Testis (tissue), 3 donors: ENCODE results near the gene FAM177A1. TPM values are rescaled to one million over a fixed set of nuclear protein-coding genes. Genes with fewer than 3 reads are reported as not detected.
"Not testable (repeated sequence)": the region's sequence is repeated elsewhere in the genome, so short reads cannot be mapped to it uniquely, and the experiment has no call there.

Source experiments
- DNase-seq: peaks from one replicate; pipeline ENCODE4 v3.0.0-alpha.2; 2019
- H3K27ac ChIP-seq, 2 donors: fragments of 200-600 bp; sonication (generic); one replicate each; pipeline ENCODE4 v1.5.1; 2019
- H3K27me3 ChIP-seq: fragments of 200-600 bp; sonication (generic); one replicate; pipeline ENCODE4 v1.5.1; 2019
- H3K36me3 ChIP-seq: fragments of 200-600 bp; sonication (generic); one replicate; pipeline ENCODE4 v1.5.1; 2017; ENCODE audit warnings: low read depth; ENCODE audit errors: missing control alignments
- H3K4me1 ChIP-seq: fragments of 200-600 bp; sonication (generic); one replicate; pipeline ENCODE4 v1.5.1; 2019
- H3K4me3 ChIP-seq, 2 donors: fragments of 200-600 bp; sonication (generic); one replicate each; pipeline ENCODE4 v1.5.1; 2017 to 2019
- H3K9me3 ChIP-seq: fragments of 200-600 bp; sonication (generic); one replicate; pipeline ENCODE4 v1.5.1; 2017
- CTCF ChIP-seq, 3 experiments: fragments of 450-650 bp in 2 of 3; fragments of 200-600 bp in 1 of 3; sonication (generic) in 1 of 3; IDR thresholded peaks; one replicate each; pipeline ENCODE4 v1.5.1; 2016 to 2019; ENCODE audit warnings: antibody characterized with exemption in 3 of 3, mild to moderate bottlenecking in 2 of 3, moderate library complexity in 1 of 3
- POLR2A ChIP-seq: fragments of 450-650 bp; IDR thresholded peaks from one replicate; pipeline ENCODE4 v1.6.1; 2017; ENCODE audit warnings: antibody characterized with exemption, mild to moderate bottlenecking, moderate library complexity
- WGBS, 2 donors: methylation state at CpG; one replicate each; pipeline ENCODE4 v1.1.5; 2018; 5-methylcytosine and 5-hydroxymethylcytosine counted together
- intact Hi-C: fragments of 100-400 bp; cut with DNase I; formaldehyde crosslinking; loops from one replicate; pipeline ENCODE4 v1.15.1; 2023; ENCODE audit warnings: low total_unique reads
- polyA plus RNA-seq: library from polyadenylated mRNA; stranded (reverse); fragments of 350-450 nt; fragmentation: Illumina TruSeq; extraction: RNeasy Lipid Tissue Mini Kit (QIAGEN cat#74804); gene quantifications from one replicate; pipeline ENCODE4 v1.2.3, GENCODE V29; 2014; ENCODE audit warnings: low read depth, low replicate concordance; ENCODE audit not compliant: insufficient read depth
- total RNA-seq, 2 donors: library from RNA; depleted of rRNA; stranded (reverse); fragments of >200 nt; gene quantifications; one replicate each; pipeline ENCODE4 v1.2.3, GENCODE V29; 2016

Gene FAM177A1
- total and polyA plus RNA-seq, 3 donors from 2014 or later = 49.6 to 112 (median 52.5) TPM

- no peak for DNase-seq
- 84 to 98% methylated on average over 5 of the region's 5 CpGs for WGBS, 2 donors
- no peaks in the 10 kb centered on the region for H3K36me3 ChIP-seq
- H3K9me3 ChIP-seq = no peaks in the 10 kb centered on the region
- no peak for TF ChIP-seq POLR2A
- no peak for TF ChIP-seq CTCF (IDR thresholded peaks at IDR 0.05)
- intact Hi-C loops = no loop called here
- no peak overlapping the region for H3K4me3 ChIP-seq
- H3K4me1 ChIP-seq = no peaks in the 10 kb centered on the region
- H3K27ac ChIP-seq = no peak overlapping the region
- H3K27me3 ChIP-seq = no peaks in the 10 kb centered on the region
Observed at GRCh38 chr14:35034440-35034833, 11.6 kb upstream of the FAM177A1 start.

GRCh38 chr14:35034944-35035554 lies 11.0 kb upstream of the FAM177A1 start:
- DNase-seq, intact Hi-C loops: not testable (repeated sequence)
- 97 to 98% methylated on average over 5 of the region's 5 CpGs for WGBS, 2 donors

GRCh38 chr14:35038312-35038711 lies 7.8 kb upstream of the FAM177A1 start:
- H3K27ac ChIP-seq, H3K9me3 ChIP-seq, intact Hi-C loops, H3K4me3 ChIP-seq, H3K36me3 ChIP-seq, H3K27me3 ChIP-seq, H3K4me1 ChIP-seq, DNase-seq: not testable (repeated sequence)
- WGBS, 2 donors = 75 to 83% methylated on average over 7 to 11 of the region's 17 CpGs

More at GRCh38 chr14:35034944-35035554, 11.0 kb upstream of the FAM177A1 start:
- H3K27ac ChIP-seq, H3K27me3 ChIP-seq, H3K4me1 ChIP-seq, H3K4me3 ChIP-seq, H3K9me3 ChIP-seq, H3K36me3 ChIP-seq: not testable (repeated sequence)

- no peak for DNase-seq
- no peaks in the 10 kb centered on the region for H3K36me3 ChIP-seq
Observed at GRCh38 chr14:35042632-35043031, 3.4 kb upstream of the FAM177A1 start.

GRCh38 chr14:35043046-35043445 lies 3.0 kb upstream of the FAM177A1 start:
- WGBS, 2 donors = 95% methylated on average over 2 of the region's 2 CpGs
- Histone ChIP-seq H3K9me3 (no peaks in the 10 kb centered on the region), H3K4me1 (peaks cover 10% of the 10 kb centered on the region), H3K27me3 (no peaks in the 10 kb centered on the region), H3K36me3 (no peaks in the 10 kb centered on the region), H3K27ac (no peak overlapping the region), H3K4me3 (no peak overlapping the region)
- intact Hi-C loops = loop anchor here (10.0 kb wide), 1 partner anchor 168 kb away; the partner anchor contains the start of gene BAZ1A
- TF ChIP-seq CTCF (IDR thresholded peaks at IDR 0.05) = no peak
- no peak for TF ChIP-seq POLR2A
- no peak for DNase-seq

More at GRCh38 chr14:35042632-35043031, 3.4 kb upstream of the FAM177A1 start:
- H3K27me3 ChIP-seq = no peaks in the 10 kb centered on the region
- no peak overlapping the region for H3K27ac ChIP-seq
- intact Hi-C loops = loop anchor here (10.0 kb wide), 1 partner anchor 168 kb away; the partner anchor contains the start of gene BAZ1A
- TF ChIP-seq POLR2A = no peak
- no peak overlapping the region for H3K4me3 ChIP-seq
- 94 to 97% methylated on average over 3 of the region's 3 CpGs for WGBS, 2 donors
- H3K9me3 ChIP-seq = no peaks in the 10 kb centered on the region
- H3K4me1 ChIP-seq = peaks cover 10% of the 10 kb centered on the region

- H3K4me3 ChIP-seq = peak overlapping the region; percentile 90 to 92
- peaks cover 10% of the 10 kb centered on the region for H3K4me1 ChIP-seq
- no peak for TF ChIP-seq POLR2A
- no peak for TF ChIP-seq CTCF (IDR thresholded peaks at IDR 0.05)
- no peaks in the 10 kb centered on the region for H3K9me3 ChIP-seq
- H3K27me3 ChIP-seq = no peaks in the 10 kb centered on the region
- WGBS, 2 donors = 8 to 19% methylated on average over 8 of the region's 8 CpGs
- DNase-seq = no peak
- no peaks in the 10 kb centered on the region for H3K36me3 ChIP-seq
- H3K27ac ChIP-seq = peak overlapping the region; percentile 96
- intact Hi-C loops = loop anchor here (10.0 kb wide), 1 partner anchor 170 kb away; the partner anchor contains the start of gene BAZ1A
Observed at GRCh38 chr14:35044939-35045797, 904 bp upstream of the FAM177A1 start.
